ENCODE measurements around the gene AMZ1.

DNA sequence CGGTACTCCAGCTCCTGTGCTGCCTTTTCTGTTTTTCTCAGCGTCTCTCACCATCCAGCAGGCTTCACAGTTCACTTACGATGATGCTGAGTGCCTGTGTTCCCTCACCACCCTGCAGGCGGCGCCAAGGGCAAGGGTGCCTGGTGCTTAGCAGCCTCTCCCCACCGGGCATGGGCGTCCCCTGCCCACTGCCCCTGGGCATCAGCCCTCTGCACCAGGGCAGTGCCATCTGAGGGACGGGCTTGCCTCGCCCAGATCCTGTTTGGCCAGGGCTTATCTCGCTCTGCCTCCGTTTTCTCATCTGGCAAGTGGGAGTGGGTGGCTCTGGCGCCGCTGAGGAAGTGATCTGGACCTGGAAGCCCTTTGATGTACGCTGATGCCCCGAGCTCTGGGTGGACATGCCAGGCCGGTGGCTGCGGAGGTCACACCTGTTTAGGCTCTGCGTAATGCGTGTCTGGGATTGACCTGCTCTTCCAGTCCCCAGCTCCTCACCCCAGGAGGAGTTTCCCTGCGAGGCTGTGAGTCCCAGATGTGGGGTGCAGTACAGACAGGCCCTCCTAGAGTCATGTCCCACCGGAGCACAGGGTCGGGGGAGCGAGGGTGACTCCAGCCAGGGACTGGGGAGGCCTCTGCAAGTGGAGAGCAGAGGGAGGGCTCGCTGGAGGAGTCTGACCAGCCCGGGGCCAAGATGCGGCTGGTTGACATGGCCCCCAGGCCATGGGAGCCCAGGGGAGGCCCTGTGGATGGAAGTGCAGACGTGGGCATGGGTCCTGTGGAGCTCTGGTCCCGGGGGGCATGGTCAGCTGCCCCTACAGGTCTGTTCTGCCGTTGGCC is 44.4 kb upstream of the AMZ1 start:
- no peak for TF ChIP-seq EZH2 (IDR thresholded peaks at IDR 0.05; ENCODE audit: insufficient read depth, poor library complexity, severe bottlenecking)
- no peak for TF ChIP-seq EZH2phosphoT487 (IDR thresholded peaks at IDR 0.05; ENCODE audit: insufficient read depth, low read depth)
